SU-DHL-6 (cell line): ENCODE data around the gene IFNG.

ENCODE experiments used
- H2AFZ ChIP-seq: fragments of 200-600 bp; sonication (generic); 2 replicates; pipeline ENCODE4 v1.6.1; 2014; ENCODE audit warnings: low read depth, mild to moderate bottlenecking, moderate library complexity, mixed read lengths, antibody characterized with exemption, low read length; ENCODE audit not compliant: severe bottlenecking
- H3F3A ChIP-seq: fragments of 200-600 bp; shearing (Covaris generic); 2 replicates; pipeline ENCODE4 v1.6.0; 2016; ENCODE audit warnings: antibody characterized with exemption, mild to moderate bottlenecking; ENCODE audit not compliant: insufficient read depth
- H3K27ac ChIP-seq: fragments of 200-600 bp; sonication (generic); 2 replicates; pipeline ENCODE4 v1.5.1; 2016; ENCODE audit warnings: low read depth, mild to moderate bottlenecking, low read length, moderate library complexity, mixed read lengths
- H3K27me3 ChIP-seq: fragments of 200-600 bp; sonication (generic), shearing (Covaris generic); 2 replicates; pipeline ENCODE4 v1.6.0; 2014; ENCODE audit warnings: mild to moderate bottlenecking, low read length
- H3K36me3 ChIP-seq: fragments of 200-600 bp; sonication (generic); 2 replicates; pipeline ENCODE4 v1.6.1; 2014; ENCODE audit warnings: mild to moderate bottlenecking, low read length, mixed read lengths
- H3K4me2 ChIP-seq: fragments of 300-600, 200-600 bp; shearing (Covaris generic), sonication (generic); 2 replicates; pipeline ENCODE4 v1.6.0; 2014; ENCODE audit warnings: low read length, low read depth, mild to moderate bottlenecking; ENCODE audit not compliant: poor library complexity, severe bottlenecking
- H3K4me3 ChIP-seq: fragments of 200-600 bp; sonication (generic); 2 replicates; pipeline ENCODE4 v1.5.1; 2014; ENCODE audit warnings: antibody characterized with exemption, low read length, mild to moderate bottlenecking, mixed read lengths; ENCODE audit not compliant: insufficient read depth, poor library complexity, severe bottlenecking
- H3K79me2 ChIP-seq: fragments of 200-600 bp; sonication (generic); 2 replicates; pipeline ENCODE4 v1.6.1; 2014; ENCODE audit warnings: mild to moderate bottlenecking, low read length, moderate library complexity; ENCODE audit not compliant: insufficient read depth
- H3K9ac ChIP-seq: fragments of 200-600 bp; sonication (generic); 2 replicates; pipeline ENCODE4 v1.7.0; 2014; ENCODE audit warnings: mild to moderate bottlenecking, low read length
- H3K9me2 ChIP-seq: fragments of 200-600 bp; sonication (generic); replicated peaks from 2 replicates; pipeline ENCODE4 v1.6.1; 2014; ENCODE audit warnings: low read length; ENCODE audit not compliant: insufficient read depth
- H3K9me3 ChIP-seq: fragments of 200-600 bp; sonication (generic); 2 replicates; pipeline ENCODE4 v1.6.1; 2014; ENCODE audit warnings: low read length, mixed read lengths; ENCODE audit not compliant: insufficient read depth
- H4K20me1 ChIP-seq: fragments of 200-600 bp; sonication (generic); 2 replicates; pipeline ENCODE4 v1.6.1; 2014; ENCODE audit warnings: low read depth, mild to moderate bottlenecking, antibody characterized with exemption, low read length, moderate library complexity, mixed read lengths
- EZH2phosphoT487 ChIP-seq: fragments of 200-600 bp; sonication (generic), shearing (Covaris generic); conservative IDR thresholded peaks from 2 replicates; pipeline ENCODE4 v1.6.1; 2018; ENCODE audit warnings: mild to moderate bottlenecking, antibody characterized with exemption, low read length, moderate library complexity, mixed read lengths
- TF ChIP-seq, protein P1 (sequence below): fragments of 200-600 bp; sonication (generic); IDR thresholded peaks from one replicate; pipeline ENCODE4 v1.5.1; 2017; ENCODE audit warnings: antibody characterized with exemption, mild to moderate bottlenecking, low read length, moderate library complexity; ENCODE audit not compliant: insufficient read depth, poor library complexity, severe bottlenecking

Gene IFNG

DNA sequence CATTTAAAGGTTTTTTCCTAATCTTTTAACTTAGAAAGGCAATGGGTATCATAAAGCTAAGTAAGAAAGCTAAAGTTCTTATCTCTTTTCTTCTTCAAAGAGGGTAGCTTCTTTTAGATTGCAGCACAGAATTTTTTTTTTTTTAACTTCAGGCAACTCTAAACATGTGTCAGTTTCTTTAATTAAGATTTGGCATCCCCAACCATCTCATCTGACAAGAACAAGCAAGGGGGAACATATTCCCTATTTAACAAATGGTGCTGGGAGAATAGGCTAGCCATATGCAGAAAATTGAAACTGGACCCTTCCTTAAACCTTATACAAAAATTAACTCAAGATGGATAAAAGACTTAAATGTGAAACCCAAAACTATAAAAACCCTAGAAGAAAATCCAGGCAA, 14.3 kb upstream of the IFNG start:
- Histone ChIP-seq H3K27ac (no peak overlapping the region), H3K9ac (no peak overlapping the region), H3K9me2 (no peaks in the 10 kb centered on the region), H2AFZ (no peak overlapping the region), H3K79me2 (no peaks in the 10 kb centered on the region), H3F3A (no peaks in the 10 kb centered on the region), H3K27me3 (no peaks in the 10 kb centered on the region), H3K4me3 (no peak overlapping the region), H3K4me2 (no peak overlapping the region), H3K9me3 (no peaks in the 10 kb centered on the region), H4K20me1 (no peaks in the 10 kb centered on the region), H3K36me3 (no peaks in the 10 kb centered on the region)
- no peak for TF ChIP-seq EZH2phosphoT487
- TF ChIP-seq, protein P1, sequence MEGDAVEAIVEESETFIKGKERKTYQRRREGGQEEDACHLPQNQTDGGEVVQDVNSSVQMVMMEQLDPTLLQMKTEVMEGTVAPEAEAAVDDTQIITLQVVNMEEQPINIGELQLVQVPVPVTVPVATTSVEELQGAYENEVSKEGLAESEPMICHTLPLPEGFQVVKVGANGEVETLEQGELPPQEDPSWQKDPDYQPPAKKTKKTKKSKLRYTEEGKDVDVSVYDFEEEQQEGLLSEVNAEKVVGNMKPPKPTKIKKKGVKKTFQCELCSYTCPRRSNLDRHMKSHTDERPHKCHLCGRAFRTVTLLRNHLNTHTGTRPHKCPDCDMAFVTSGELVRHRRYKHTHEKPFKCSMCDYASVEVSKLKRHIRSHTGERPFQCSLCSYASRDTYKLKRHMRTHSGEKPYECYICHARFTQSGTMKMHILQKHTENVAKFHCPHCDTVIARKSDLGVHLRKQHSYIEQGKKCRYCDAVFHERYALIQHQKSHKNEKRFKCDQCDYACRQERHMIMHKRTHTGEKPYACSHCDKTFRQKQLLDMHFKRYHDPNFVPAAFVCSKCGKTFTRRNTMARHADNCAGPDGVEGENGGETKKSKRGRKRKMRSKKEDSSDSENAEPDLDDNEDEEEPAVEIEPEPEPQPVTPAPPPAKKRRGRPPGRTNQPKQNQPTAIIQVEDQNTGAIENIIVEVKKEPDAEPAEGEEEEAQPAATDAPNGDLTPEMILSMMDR = no peak

DNA sequence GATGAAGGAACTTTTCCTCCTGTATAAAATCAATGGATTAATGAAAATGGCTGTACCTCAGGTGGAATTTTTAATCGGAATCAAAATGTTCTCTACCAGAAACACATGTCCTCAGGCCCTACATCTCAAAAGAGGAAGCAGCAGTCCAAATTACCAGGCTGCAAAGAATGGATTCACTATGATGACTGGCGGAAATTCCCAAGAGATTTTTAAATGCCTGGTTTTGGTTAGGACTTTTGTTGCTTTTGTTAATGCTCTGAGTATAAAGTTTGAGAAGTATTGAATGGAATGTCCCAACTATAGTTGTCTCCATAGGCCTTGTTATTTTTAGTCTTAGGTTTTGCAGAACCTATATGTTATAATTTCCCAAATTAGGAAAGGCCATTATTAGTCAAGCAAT, 11.2 kb upstream of the IFNG start:
- Histone ChIP-seq H3K36me3 (no peaks in the 10 kb centered on the region), H3K27me3 (no peaks in the 10 kb centered on the region), H3K9ac (no peak overlapping the region), H3K9me3 (no peaks in the 10 kb centered on the region), H3K9me2 (no peaks in the 10 kb centered on the region), H3K4me3 (no peak overlapping the region), H3K4me2 (no peak overlapping the region), H4K20me1 (no peaks in the 10 kb centered on the region), H2AFZ (no peak overlapping the region), H3F3A (no peaks in the 10 kb centered on the region), H3K79me2 (no peaks in the 10 kb centered on the region), H3K27ac (no peak overlapping the region)
- TF ChIP-seq, protein P1 = no peak
- TF ChIP-seq EZH2phosphoT487 = no peak

DNA sequence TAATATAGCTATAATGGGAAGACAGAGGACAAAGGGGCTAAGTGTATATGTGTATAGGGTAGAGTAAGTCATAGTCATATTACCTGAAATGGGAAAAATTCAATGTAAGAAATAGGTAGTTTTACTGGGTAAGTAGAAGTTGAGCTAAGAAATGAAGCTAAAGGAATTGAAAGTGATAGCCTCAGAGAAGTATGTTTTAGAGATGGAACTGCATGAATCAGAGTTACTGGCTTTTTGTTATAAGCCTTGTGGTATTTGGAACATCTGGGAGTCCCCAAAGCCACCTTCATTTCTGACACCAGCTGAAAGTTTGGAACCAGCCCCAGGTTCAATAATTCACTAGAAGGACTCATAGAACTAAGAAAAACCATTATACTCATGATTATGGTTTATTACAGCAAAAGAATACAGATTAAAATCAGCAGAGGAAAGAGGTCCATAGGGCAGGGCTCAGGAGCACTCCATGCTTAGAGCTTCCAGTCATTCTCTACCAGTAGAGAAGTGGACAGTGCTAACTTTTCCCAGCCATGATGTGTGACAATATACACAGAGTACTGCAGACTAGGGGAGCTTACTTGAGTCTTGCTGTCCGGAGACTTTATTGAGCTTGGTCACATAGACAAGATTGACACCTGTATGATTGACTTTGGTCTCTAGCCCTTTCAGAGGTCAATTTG, 9.8 kb upstream of the IFNG start:
- no peak overlapping the region for H3K4me2 ChIP-seq
- no peaks in the 10 kb centered on the region for H3F3A ChIP-seq
- TF ChIP-seq EZH2phosphoT487 = no peak
- TF ChIP-seq, protein P1 = no peak
- no peak overlapping the region for H3K27ac ChIP-seq
- no peak overlapping the region for H3K9ac ChIP-seq
- no peak overlapping the region for H3K4me3 ChIP-seq
- no peaks in the 10 kb centered on the region for H4K20me1 ChIP-seq
- no peaks in the 10 kb centered on the region for H3K79me2 ChIP-seq
- H3K36me3 ChIP-seq = no peaks in the 10 kb centered on the region
- H3K9me3 ChIP-seq = no peaks in the 10 kb centered on the region
- H3K27me3 ChIP-seq = no peaks in the 10 kb centered on the region
- H3K9me2 ChIP-seq = no peaks in the 10 kb centered on the region
- H2AFZ ChIP-seq = no peak overlapping the region
